K562 (cell line): Measurements from ENCODE around the gene SUCLG1. TPM values are rescaled to one million over a fixed set of nuclear protein-coding genes. Genes with fewer than 3 reads are reported as not detected.

Experiments
- ATAC-seq: fragments of 200-7000 bp; cut with Tn5 transposase; 3 replicates; pipeline ENCODE4 v1.9.1; 2020; ENCODE audit warnings: moderate library complexity
- BruUV-seq: library from RNA; stranded (reverse); fragments of 400-500 nt; replicated peaks from 2 replicates; lab custom pipeline; 2021; lab: Mats Ljungman, UMichigan
- CTCF ChIA-PET: fragments of 300-600 bp; formaldehyde crosslinking; extraction: SDS; loops from one replicate; lab custom pipeline; 2021; ENCODE audit warnings: low intra/inter-chr PET ratio; lab: Yijun Ruan, JAX
- POLR2A ChIA-PET: fragments of 300-600, 350-650 bp; sonication (Branson Sonifier 250); formaldehyde crosslinking; extraction: SDS; loops from one replicate; lab custom pipeline; 2021; ENCODE audit warnings: antibody characterized with exemption, inconsistent platforms; lab: Yijun Ruan, JAX
- DNase-seq, 4 experiments: peaks; one replicate each; pipeline versions ENCODE4 v3.0.0 to v3.0.0-alpha.2; 2011 to 2018; ENCODE audit warnings: low spot score in 3 of 4, mixed read lengths in 3 of 4; ENCODE audit errors: extremely low read depth in 1 of 4
- FAIRE-seq: peaks from 2 replicates; lab custom pipeline; 2011; peaks lifted over from hg19 to GRCh38; lab: Jason Lieb, UNC
- H2AFZ ChIP-seq: 2 replicates; pipeline ENCODE4 v1.6.0; 2011; ENCODE audit warnings: low read depth, low read length, control low read depth, inconsistent platforms
- H3K27ac ChIP-seq: fragments of 200-600 bp; 3 replicates; pipeline ENCODE4 v1.8.0; 2011; ENCODE audit warnings: low read depth, mild to moderate bottlenecking, control low read depth, inconsistent platforms, low read length, moderate library complexity, mixed read lengths; ENCODE audit errors: extremely low read depth
- H3K27me3 ChIP-seq, 2 experiments: fragments of 300-600 bp in 1 of 2; 2 replicates in 1 of 2; 3 replicates in 1 of 2; pipeline versions ENCODE4 v1.6.0 to v1.8.0; 2011; ENCODE audit warnings: inconsistent platforms in 2 of 2, low read length in 2 of 2, mild to moderate bottlenecking in 1 of 2, mixed read lengths in 1 of 2, moderate library complexity in 1 of 2; ENCODE audit not compliant: control insufficient read depth in 2 of 2, insufficient read depth in 2 of 2
- H3K36me3 ChIP-seq: fragments of 300-600 bp; 3 replicates; pipeline ENCODE4 v1.8.0; 2011; ENCODE audit warnings: mild to moderate bottlenecking, low read length, inconsistent platforms; ENCODE audit not compliant: control insufficient read depth, insufficient read depth
- H3K4me1 ChIP-seq, 2 experiments: fragments of 200-600 bp in 1 of 2; replicated peaks in 1 of 2; 2 replicates in 1 of 2; 3 replicates in 1 of 2; pipeline versions ENCODE4 v1.5.1 to v1.8.0; 2011; ENCODE audit warnings: inconsistent platforms in 2 of 2, low read length in 2 of 2, mild to moderate bottlenecking in 1 of 2, mixed read lengths in 1 of 2, moderate library complexity in 1 of 2; ENCODE audit not compliant: control insufficient read depth in 2 of 2, insufficient read depth in 2 of 2
- H3K4me2 ChIP-seq: 2 replicates; pipeline ENCODE4 v1.6.1; 2011; ENCODE audit warnings: low read length, control low read depth, inconsistent platforms, mixed read lengths; ENCODE audit not compliant: insufficient read depth
- H3K4me3 ChIP-seq: fragments of 200-600 bp; sonication (generic), shearing (Covaris generic); 2 replicates; pipeline ENCODE4 v1.5.1; 2016; ENCODE audit warnings: control low read depth, inconsistent platforms
- H3K79me2 ChIP-seq: fragments of 200-600 bp; 3 replicates; pipeline ENCODE4 v1.8.0; 2011; ENCODE audit warnings: low read length, inconsistent platforms; ENCODE audit not compliant: control insufficient read depth, insufficient read depth
- H3K9ac ChIP-seq, 2 experiments: 2 replicates each; pipeline versions ENCODE4 v1.6.0 to v1.6.1; 2011; ENCODE audit warnings: low read depth in 2 of 2, low read length in 2 of 2, control low read depth in 1 of 2, inconsistent platforms in 1 of 2, mild to moderate bottlenecking in 1 of 2, mixed read lengths in 1 of 2; ENCODE audit not compliant: insufficient read depth in 1 of 2
- H3K9me1 ChIP-seq: one replicate; pipeline ENCODE4 v1.6.0; 2011; ENCODE audit warnings: inconsistent platforms, mild to moderate bottlenecking, low read length, moderate library complexity; ENCODE audit not compliant: control insufficient read depth, insufficient read depth
- H3K9me3 ChIP-seq: replicated peaks from 2 replicates; pipeline ENCODE4 v1.5.1; 2011; ENCODE audit warnings: low read depth, low read length, inconsistent platforms; ENCODE audit not compliant: control insufficient read depth, insufficient read depth
- H4K20me1 ChIP-seq: replicated peaks from 2 replicates; pipeline ENCODE4 v1.6.1; 2011; ENCODE audit warnings: low read length, inconsistent platforms, mixed read lengths; ENCODE audit not compliant: control insufficient read depth, insufficient read depth
- ASH1L ChIP-seq: fragments of 450-650 bp; IDR thresholded peaks from 2 replicates; pipeline ENCODE4 v1.6.1; 2018; ENCODE audit warnings: borderline replicate concordance, mild to moderate bottlenecking, low read depth; ENCODE audit not compliant: partially characterized antibody
- CBFA2T3 ChIP-seq: fragments of 450-650 bp; IDR thresholded peaks from 2 replicates; pipeline ENCODE4 v1.6.1; 2017
- CBX5 ChIP-seq: IDR thresholded peaks from 2 replicates; pipeline ENCODE4 v1.6.1; 2014; ENCODE audit warnings: low read depth, borderline replicate concordance
- CTBP1 ChIP-seq: fragments of 450-650 bp; IDR thresholded peaks from 2 replicates; pipeline ENCODE4 v1.6.1; 2016; ENCODE audit warnings: borderline replicate concordance
- DPF2 ChIP-seq: fragments of 450-650 bp; IDR thresholded peaks from 2 replicates; pipeline ENCODE4 v1.6.1; 2016
- HLTF ChIP-seq: fragments of 450-650 bp; IDR thresholded peaks from 2 replicates; pipeline ENCODE4 v1.6.1; 2016
- HNRNPLL ChIP-seq: fragments of 200-400 bp; formaldehyde crosslinking; IDR thresholded peaks from 2 replicates; pipeline ENCODE4 v1.6.1; 2017; ENCODE audit warnings: low read length, low read depth, mild to moderate bottlenecking; ENCODE audit not compliant: poor library complexity, severe bottlenecking
- JUND ChIP-seq, 2 experiments: IDR thresholded peaks; 2 replicates in 1 of 2; 3 replicates in 1 of 2; pipeline ENCODE4 v1.6.1; 2011; ENCODE audit warnings: borderline replicate concordance in 2 of 2, low read depth in 2 of 2, low read length in 2 of 2, improper control_type of control experiment in 1 of 2, missing biosample characterization in 1 of 2, missing genetic modification characterization in 1 of 2, missing genetic modification reagents in 1 of 2
- KLF13 ChIP-seq: fragments of 450-650 bp; IDR thresholded peaks from 2 replicates; pipeline ENCODE4 v1.6.1; 2016; ENCODE audit warnings: missing genetic modification characterization, low read depth, mild to moderate bottlenecking, missing compliant biosample characterization, moderate library complexity, borderline replicate concordance
- NR2C1 ChIP-seq, 2 experiments: fragments of 450-650 bp; IDR thresholded peaks; 2 replicates each; pipeline ENCODE4 v1.6.1; 2017; ENCODE audit warnings: mild to moderate bottlenecking in 2 of 2, antibody characterized with exemption in 1 of 2, inconsistent platforms in 1 of 2, missing compliant biosample characterization in 1 of 2, missing genetic modification characterization in 1 of 2
- PCBP2 ChIP-seq: fragments of 200-400 bp; formaldehyde crosslinking; IDR thresholded peaks from 2 replicates; pipeline ENCODE4 v1.6.1; 2018; ENCODE audit warnings: low read length, low read depth, mild to moderate bottlenecking, moderate library complexity; ENCODE audit not compliant: poor library complexity, severe bottlenecking
- TEAD1 ChIP-seq, 2 experiments: fragments of 450-650 bp in 1 of 2; sonication (generic) in 1 of 2; formaldehyde crosslinking; IDR thresholded peaks; 2 replicates each; pipeline versions ENCODE4 v1.4.0 to v1.8.0; 2020 to 2022; ENCODE audit warnings: mild to moderate bottlenecking in 2 of 2, missing genetic modification reagents in 1 of 2
- ZNF41 ChIP-seq: fragments of 250-450 bp; sonication (Bioruptor Pico); conservative IDR thresholded peaks from 2 replicates; pipeline ENCODE4 v1.4.0; 2020; ENCODE audit warnings: mild to moderate bottlenecking
- ZNF436 ChIP-seq: fragments of 250-450, 450-650 bp; sonication (Bioruptor Pico); formaldehyde crosslinking; IDR thresholded peaks from 2 replicates; pipeline ENCODE4 v1.7.0; 2020; ENCODE audit warnings: mild to moderate bottlenecking
- ZNF584 ChIP-seq: fragments of 200-800 bp; sonication (Bioruptor generic); IDR thresholded peaks from 2 replicates; pipeline ENCODE4 v1.6.1; 2016; ENCODE audit warnings: low read depth, mild to moderate bottlenecking, missing genetic modification characterization, missing compliant biosample characterization
- WGBS: fragments of 100-300 bp; shearing (Covaris generic); methylation state at CpG from one replicate; pipeline ENCODE4 v1.1.6; 2016; ENCODE audit warnings: low coverage, mixed read lengths; ENCODE audit not compliant: insufficient coverage; ENCODE audit errors: missing lambda C conversion rate; 5-methylcytosine and 5-hydroxymethylcytosine counted together
- in situ Hi-C: fragments of 300-500 bp; cut with MboI; formaldehyde crosslinking; loops from 4 replicates; pipeline ENCODE4 v1.15.0; 2018; ENCODE audit warnings: inconsistent platforms, mixed read lengths
- intact Hi-C: fragments of 100-400 bp; cut with micrococcal nuclease; formaldehyde crosslinking; loops from 2 replicates; pipeline ENCODE4 v1.14.2; 2022
- polyA plus RNA-seq, 8 experiments: library from polyadenylated mRNA; depleted of rRNA in 4 of 8; stranded (reverse) in 5 of 8; unstranded in 3 of 8; fragments of >200 nt; fragmentation: Nextera tagmentation in 2 of 8; fragmentation: Illumina TruSeq in 1 of 8; extraction: Ambion mirVana in 2 of 8; extraction: Trizol in 1 of 8; gene quantifications; 2 replicates each; pipeline versions ENCODE4 v1.2.1 to v1.2.3, GENCODE V29; 2011 to 2014; ENCODE audit warnings: inconsistent platforms in 1 of 8, missing spikeins in 1 of 8
- total RNA-seq, 7 experiments: library from RNA; depleted of rRNA in 6 of 7; stranded (reverse); fragments of >200 nt in 6 of 7; fragmentation: Illumina TruSeq in 2 of 7; extraction: Trizol in 2 of 7; gene quantifications; 2 replicates each; pipeline versions ENCODE4 v1.2.1 to v1.2.3, GENCODE V29; 2011 to 2021; ENCODE audit warnings: low replicate concordance in 1 of 7

SUCLG1 gene
- total and polyA plus RNA-seq, 9 of the 15 experiments (the other 6 are each of a cell fraction or from before 2014, with no cell fraction given), result 90.5 to 325 (median 115) TPM

GRCh38 chr2:84461310-84461709, 2.2 kb upstream of the SUCLG1 start:
- ATAC-seq, result no peak
- in situ Hi-C loops, result no loop called here
- Histone ChIP-seq H3K9ac (no peak overlapping the region), H3K4me2 (no peak overlapping the region), H3K27ac (no peak overlapping the region)
- CTCF ChIA-PET, result no interaction called here
- no peak for TF ChIP-seq ASH1L
- TF ChIP-seq, all 486 proteins: peak for 0
- Histone ChIP-seq H3K79me2 (peaks cover 32% of the 10 kb centered on the region), H3K9me3 (no peaks in the 10 kb centered on the region), H2AFZ (no peak overlapping the region), H3K9me1 (no peaks in the 10 kb centered on the region), H3K27me3 (no peaks in the 10 kb centered on the region), H4K20me1 (0 out of 2 replicates have a peak, but pooled peaks cover 3% of the 10 kb centered on the region), H3K36me3 (0 out of 3 replicates have a peak, but pooled peaks cover 4% of the 10 kb centered on the region), H3K4me1 (peaks cover 0 to 11% of the 10 kb centered on the region in 2 experiments; a peak in 2 of 5 replicates), H3K4me3 (no peak overlapping the region)
- FAIRE-seq, result no peak
- no peak for DNase-seq
- 65% methylated on average over 3 of the region's 3 CpGs for WGBS
- no TSS peak for BruUV-seq
- intact Hi-C loops, result no loop called here
- POLR2A ChIA-PET, result interaction anchor here (1.1 to 1.2 kb wide), 2 partner anchors 12 to 19 kb away, joined by 3 read pairs; no protein-coding TSS in a partner anchor

GRCh38 chr2:84460670-84461069, 1.6 kb upstream of the SUCLG1 start:
- peaks cover 39% of the 10 kb centered on the region for H3K79me2 ChIP-seq
- POLR2A ChIA-PET, result interaction anchor here (1.2 kb wide), 1 partner anchor 20 kb away, joined by 3 read pairs; no protein-coding TSS in a partner anchor
- H3K4me2 ChIP-seq, result no peak overlapping the region

More at GRCh38 chr2:84460670-84461069, 1.6 kb upstream of the SUCLG1 start:
- peaks cover 0 to 11% of the 10 kb centered on the region in 2 experiments; a peak in 2 of 5 replicates for H3K4me1 ChIP-seq
- H3K27ac ChIP-seq, result no peak overlapping the region
- FAIRE-seq, result no peak
- TF ChIP-seq NR2C1 (IDR thresholded peaks at IDR 0.05) (no peak), NR2C1 (tag; IDR thresholded peaks at IDR 0.05) (no peak), CBFA2T3 (no peak), ZNF584 (CRISPR knock-in tag) (no peak), HNRNPLL (no peak), ZNF41 (no peak), CTBP1 (no peak), HLTF (no peak), ZNF436 (CRISPR knock-in tag) (no peak), PCBP2 (no peak), JUND (IDR thresholded peaks at IDR 0.05; ENCODE audit: borderline replicate concordance, low read depth, low read length) (no peak), JUND (tag; IDR thresholded peaks at IDR 0.05; ENCODE audit: borderline replicate concordance, low read depth, low read length) (no peak), TEAD1 (CRISPR knock-in tag; IDR thresholded peaks at IDR 0.05) (no peak), DPF2 (no peak), CBX5 (no peak), KLF13 (tag) (no peak)
- no peak for DNase-seq
- no peak overlapping the region for H3K9ac ChIP-seq
- no peaks in the 10 kb centered on the region for H3K9me3 ChIP-seq
- H2AFZ ChIP-seq, result no peak overlapping the region
- no peak overlapping the region for H3K4me3 ChIP-seq
- 0 out of 2 replicates have a peak, but pooled peaks cover 6% of the 10 kb centered on the region for H4K20me1 ChIP-seq
- H3K9me1 ChIP-seq, result no peaks in the 10 kb centered on the region
- no TSS peak for BruUV-seq
- no peak for ATAC-seq
- CTCF ChIA-PET, result no interaction called here
- H3K27me3 ChIP-seq, result no peaks in the 10 kb centered on the region
- intact Hi-C loops (no loop called here), in situ Hi-C loops (no loop called here)
- 70% methylated on average over 2 of the region's 2 CpGs for WGBS
- H3K36me3 ChIP-seq, result peaks cover 9% of the 10 kb centered on the region; the same call in 2 of the 3 replicates
